ENCODE results near the gene LIMK2. TPM values are rescaled to one million over a fixed set of nuclear protein-coding genes. Genes with fewer than 3 reads are reported as not detected.

The LIMK2 gene
- total RNA-seq, 2 donors from 2014 or later: 27.5 to 79.8 TPM

DNA sequence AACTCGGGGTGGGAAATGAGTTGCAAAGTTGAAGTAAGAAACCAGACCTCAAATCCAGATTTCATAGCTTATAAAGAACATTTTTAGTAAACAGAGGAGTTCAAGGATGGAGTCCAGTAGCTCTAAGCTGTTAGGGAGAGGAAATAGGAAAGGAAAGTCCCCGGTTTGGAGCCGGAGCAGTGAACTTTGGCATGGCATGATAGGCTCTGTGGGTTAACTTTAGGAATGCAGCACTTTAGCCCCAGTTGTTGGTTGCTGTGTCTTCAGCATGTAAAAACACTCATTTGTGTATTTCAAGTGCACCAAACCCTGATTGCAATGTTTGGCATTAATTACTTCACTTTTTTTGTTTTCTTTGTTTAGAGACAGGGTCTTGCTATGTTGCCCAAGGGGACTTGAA, 88.8 kb downstream of the LIMK2 start:
- no peak for ATAC-seq
- no peak overlapping the region for H3K4me3 ChIP-seq
- no peaks in the 10 kb centered on the region for H3K9me3 ChIP-seq
- H3K27ac ChIP-seq: no peak overlapping the region
- TF ChIP-seq, protein P1, sequence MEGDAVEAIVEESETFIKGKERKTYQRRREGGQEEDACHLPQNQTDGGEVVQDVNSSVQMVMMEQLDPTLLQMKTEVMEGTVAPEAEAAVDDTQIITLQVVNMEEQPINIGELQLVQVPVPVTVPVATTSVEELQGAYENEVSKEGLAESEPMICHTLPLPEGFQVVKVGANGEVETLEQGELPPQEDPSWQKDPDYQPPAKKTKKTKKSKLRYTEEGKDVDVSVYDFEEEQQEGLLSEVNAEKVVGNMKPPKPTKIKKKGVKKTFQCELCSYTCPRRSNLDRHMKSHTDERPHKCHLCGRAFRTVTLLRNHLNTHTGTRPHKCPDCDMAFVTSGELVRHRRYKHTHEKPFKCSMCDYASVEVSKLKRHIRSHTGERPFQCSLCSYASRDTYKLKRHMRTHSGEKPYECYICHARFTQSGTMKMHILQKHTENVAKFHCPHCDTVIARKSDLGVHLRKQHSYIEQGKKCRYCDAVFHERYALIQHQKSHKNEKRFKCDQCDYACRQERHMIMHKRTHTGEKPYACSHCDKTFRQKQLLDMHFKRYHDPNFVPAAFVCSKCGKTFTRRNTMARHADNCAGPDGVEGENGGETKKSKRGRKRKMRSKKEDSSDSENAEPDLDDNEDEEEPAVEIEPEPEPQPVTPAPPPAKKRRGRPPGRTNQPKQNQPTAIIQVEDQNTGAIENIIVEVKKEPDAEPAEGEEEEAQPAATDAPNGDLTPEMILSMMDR (IDR thresholded peaks at IDR 0.05): no peak
- TF ChIP-seq POLR2A (IDR thresholded peaks at IDR 0.05): no peak
- H3K36me3 ChIP-seq (replicated peaks in 1 of 2; ENCODE audit: insufficient read depth in 1 of 2, low read depth in 2 of 2): no peaks in the 10 kb centered on the region
- 76 to 78% methylated on average over 3 of the region's 3 CpGs for WGBS, 2 donors
- H3K4me1 ChIP-seq: no peaks in the 10 kb centered on the region
- intact Hi-C loops (cut with DNase I): no loop called here
- DNase-seq: no peak
- no peaks in the 10 kb centered on the region for H3K27me3 ChIP-seq

DNA sequence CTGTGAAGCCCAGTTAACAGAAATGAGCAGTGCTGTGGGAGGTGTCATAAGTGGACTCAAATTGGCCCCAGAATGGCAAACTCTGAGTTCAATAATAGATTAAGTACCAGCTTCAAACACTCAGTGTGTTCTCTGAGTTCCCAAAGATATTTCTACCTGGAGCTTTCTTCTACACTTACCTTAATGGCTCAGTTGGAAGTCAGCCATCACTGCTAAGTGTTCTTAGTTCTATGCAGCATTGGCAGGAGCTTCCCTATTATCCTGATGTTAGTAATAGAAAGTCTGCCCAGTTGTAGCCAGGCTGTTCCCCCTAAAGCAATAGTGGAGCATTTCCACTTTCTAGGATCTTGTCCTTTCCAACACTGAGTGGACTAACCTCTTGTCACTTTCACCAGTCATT, 89.9 kb downstream of the LIMK2 start:
- Histone ChIP-seq H3K9me3 (no peaks in the 10 kb centered on the region), H3K36me3 (replicated peaks in 1 of 2; ENCODE audit: insufficient read depth in 1 of 2, low read depth in 2 of 2) (no peaks in the 10 kb centered on the region), H3K27me3 (no peaks in the 10 kb centered on the region), H3K4me1 (no peaks in the 10 kb centered on the region), H3K4me3 (no peak overlapping the region), H3K27ac (no peak overlapping the region)
- no peak for ATAC-seq
- intact Hi-C loops (cut with DNase I): no loop called here
- TF ChIP-seq POLR2A (IDR thresholded peaks at IDR 0.05): no peak
- TF ChIP-seq, protein P1 (IDR thresholded peaks at IDR 0.05): no peak
- no peak for DNase-seq

GRCh38 chr22:31302537-31302936, 90.4 kb downstream of the LIMK2 start:
- ATAC-seq (no peak), DNase-seq (no peak)
- Histone ChIP-seq H3K9me3 (no peaks in the 10 kb centered on the region), H3K4me1 (no peaks in the 10 kb centered on the region), H3K36me3 (replicated peaks in 1 of 2; ENCODE audit: insufficient read depth in 1 of 2, low read depth in 2 of 2) (no peaks in the 10 kb centered on the region), H3K27me3 (no peaks in the 10 kb centered on the region), H3K27ac (no peak overlapping the region), H3K4me3 (no peak overlapping the region)
- intact Hi-C loops (cut with DNase I): no loop called here
- TF ChIP-seq, protein P1 (IDR thresholded peaks at IDR 0.05): no peak
- TF ChIP-seq POLR2A (IDR thresholded peaks at IDR 0.05): no peak
- 84 to 88% methylated on average over 3 of the region's 3 CpGs for WGBS, 2 donors

- DNase-seq: no peak
- Histone ChIP-seq H3K4me1 (no peaks in the 10 kb centered on the region), H3K9me3 (no peaks in the 10 kb centered on the region), H3K36me3 (replicated peaks in 1 of 2; ENCODE audit: insufficient read depth in 1 of 2, low read depth in 2 of 2) (no peaks in the 10 kb centered on the region), H3K4me3 (no peak overlapping the region), H3K27ac (no peak overlapping the region), H3K27me3 (no peaks in the 10 kb centered on the region)
- no peak for ATAC-seq
- TF ChIP-seq, protein P1 (IDR thresholded peaks at IDR 0.05): no peak
- TF ChIP-seq POLR2A (IDR thresholded peaks at IDR 0.05): no peak
- 77 to 86% methylated on average over 3 of the region's 3 CpGs for WGBS, 2 donors
- intact Hi-C loops (cut with DNase I): no loop called here
Measured at GRCh38 chr22:31305194-31305593, 93.1 kb downstream of the LIMK2 start.

- no peak for TF ChIP-seq POLR2A (IDR thresholded peaks at IDR 0.05)
- TF ChIP-seq, protein P1 (IDR thresholded peaks at IDR 0.05): no peak
- DNase-seq (no peak), ATAC-seq (no peak)
- H3K9me3 ChIP-seq: no peaks in the 10 kb centered on the region
- H3K4me1 ChIP-seq: peaks cover 4% of the 10 kb centered on the region
- no peak overlapping the region for H3K4me3 ChIP-seq
- intact Hi-C loops (cut with DNase I): no loop called here
- no peaks in the 10 kb centered on the region for H3K36me3 ChIP-seq (replicated peaks in 1 of 2; ENCODE audit: insufficient read depth in 1 of 2, low read depth in 2 of 2)
- H3K27me3 ChIP-seq: no peaks in the 10 kb centered on the region
- H3K27ac ChIP-seq: no peak overlapping the region
Measured at GRCh38 chr22:31308181-31308580, 96.1 kb downstream of the LIMK2 start.

Measured in body of pancreas (tissue), 4 donors.